ENCODE measurements around the gene FNIP1. TPM values are rescaled to one million over a fixed set of nuclear protein-coding genes. Genes with fewer than 3 reads are reported as not detected.

FNIP1 gene
- total and polyA plus RNA-seq, 2 of the 8 experiments (the other 6 are each of a cell fraction or from before 2014, with no cell fraction given): 3.5 to 17.3 TPM

DNA sequence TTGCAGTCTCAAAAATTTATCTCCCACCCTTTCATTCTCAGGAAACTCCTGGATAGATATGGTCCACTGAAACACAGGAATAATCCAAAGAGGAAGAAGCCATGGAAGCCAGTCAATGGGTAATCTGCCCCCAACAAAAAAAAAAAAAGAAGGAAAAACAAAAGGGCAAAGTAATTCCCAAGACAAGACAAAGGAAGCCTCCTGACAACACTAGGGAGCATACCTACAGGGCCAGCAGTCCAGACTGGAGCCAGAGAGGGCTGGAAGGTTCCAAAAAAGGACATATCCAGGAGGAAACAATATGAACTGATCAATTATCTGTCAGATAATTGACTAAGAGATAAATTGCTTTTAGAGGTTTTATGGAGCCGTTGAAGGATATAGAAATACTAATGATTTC, 12.9 kb downstream of the FNIP1 start:
- no peak overlapping the region for H2AFZ ChIP-seq (ENCODE audit: low read length)
- POLR2A ChIA-PET (ENCODE audit: partially characterized antibody): interaction anchor here (0.7 kb wide), 1 partner anchor 13 kb away, joined by 3 read pairs; the partner anchor contains the start of gene FNIP1

More for the DNA sequence above, 12.9 kb downstream of the FNIP1 start:
- Histone ChIP-seq H3K9ac (replicated peaks in 1 of 4; ENCODE audit: extremely low read depth in 1 of 4, low read depth in 3 of 4, low read length in 3 of 4) (no peak overlapping the region), H3K4me3 (ENCODE audit: extremely low read depth in 1 of 4, insufficient read depth in 2 of 4, low read depth in 3 of 4, low read length in 4 of 4) (no peak overlapping the region), H3K23ac (ENCODE audit: insufficient read length) (no peak overlapping the region), H4K91ac (replicated peaks; ENCODE audit: insufficient read length, low read length) (no peak overlapping the region), H2BK15ac (ENCODE audit: low read length) (no peak overlapping the region), H3K23me2 (ENCODE audit: low read depth, low read length) (no peaks in the 10 kb centered on the region), H3K79me1 (ENCODE audit: low read depth, low read length) (peaks cover 3% of the 10 kb centered on the region; the same call in 1 of the 2 replicates), H3K9me3 (ENCODE audit: insufficient read depth in 2 of 2, low read depth in 1 of 2, low read length in 1 of 2) (no peaks in the 10 kb centered on the region), H2BK20ac (ENCODE audit: low read length) (no peak overlapping the region), H3K4me2 (ENCODE audit: insufficient read depth in 1 of 2, low read depth in 2 of 2, low read length in 2 of 2) (no peak overlapping the region), H2BK120ac (replicated peaks; ENCODE audit: low read depth, low read length) (no peak overlapping the region), H2BK5ac (ENCODE audit: low read depth, low read length) (no peak overlapping the region), H3K4ac (replicated peaks; ENCODE audit: insufficient read length, low read depth, low read length) (no peak overlapping the region), H3K27me3 (replicated peaks in 1 of 4; ENCODE audit: control insufficient read depth in 3 of 4, extremely low read depth in 1 of 4, insufficient read depth in 3 of 4, low read length in 3 of 4) (no peaks in the 10 kb centered on the region), H3K56ac (replicated peaks; ENCODE audit: insufficient read length, low read depth, low read length) (no peak overlapping the region), H2AK5ac (ENCODE audit: low read depth, low read length) (no peak overlapping the region), H3K36me3 (ENCODE audit: control insufficient read depth in 2 of 4, insufficient read depth in 4 of 4, low read length in 3 of 4) (no peaks in the 10 kb centered on the region), H2BK12ac (ENCODE audit: low read depth, low read length) (no peak overlapping the region), H3K79me2 (ENCODE audit: control insufficient read depth in 1 of 2, insufficient read depth in 2 of 2, low read length in 2 of 2) (peaks cover 0 to 80% of the 10 kb centered on the region in 2 experiments; a peak in 3 of 4 replicates), H3K27ac (ENCODE audit: low read depth, low read length) (no peak overlapping the region), H3K4me1 (replicated peaks in 1 of 4; ENCODE audit: control insufficient read depth in 3 of 4, insufficient read depth in 4 of 4, low read length in 3 of 4) (0 out of 7 replicates have a peak, but pooled peaks cover 0 to 2% (median 0%) of the 10 kb centered on the region in 4 experiments), H3K14ac (ENCODE audit: insufficient read length) (no peak overlapping the region), H3K18ac (ENCODE audit: extremely low read depth, low read length) (no peak overlapping the region), H4K20me1 (replicated peaks in 1 of 2; ENCODE audit: control insufficient read depth in 1 of 2, insufficient read depth in 2 of 2, low read length in 2 of 2) (peaks cover 6 to 10% of the 10 kb centered on the region in 2 experiments), H4K8ac (ENCODE audit: extremely low read depth, insufficient read depth, low read length) (no peak overlapping the region), H4K5ac (ENCODE audit: insufficient read length, low read depth, low read length) (no peak overlapping the region)
- DNase-seq (ENCODE audit: low read depth in 1 of 2, low spot score in 2 of 2) (no peak), FAIRE-seq (no peak)
- no peak for TF ChIP-seq TCF12 (IDR thresholded peaks at IDR 0.05; ENCODE audit: low read depth, low read length)
- TF ChIP-seq JUN (IDR thresholded peaks at IDR 0.05; ENCODE audit: low read depth, low read length): no peak
- no peak for TF ChIP-seq KDM5A (IDR thresholded peaks at IDR 0.05; ENCODE audit: low read length)
- TF ChIP-seq TAF1 (IDR thresholded peaks at IDR 0.05; ENCODE audit: low read depth, low read length): no peak
- TF ChIP-seq SAP30 (IDR thresholded peaks at IDR 0.05; ENCODE audit: insufficient read depth, insufficient replicate concordance, low read length): no peak
- no peak for TF ChIP-seq BCL11A (IDR thresholded peaks at IDR 0.05; ENCODE audit: low read depth in 2 of 2, low read length in 2 of 2)
- no peak for TF ChIP-seq CBX8 (IDR thresholded peaks at IDR 0.05; ENCODE audit: borderline replicate concordance, low read depth, low read length)
- no peak for TF ChIP-seq GTF2F1 (IDR thresholded peaks at IDR 0.05; ENCODE audit: borderline replicate concordance, low read depth, low read length)
- no peak for TF ChIP-seq HDAC6 (IDR thresholded peaks at IDR 0.05; ENCODE audit: low read depth, low read length)
- CTCF ChIA-PET (ENCODE audit: partially characterized antibody): interaction anchor here (0.9 to 1.4 kb wide), 2 partner anchors 13 to 196 kb away, joined by 3 to 4 read pairs; partner anchors contain the start of gene FNIP1
- 56% methylated on average over 1 of the region's 1 CpG; no CpG with 5 or more reads in 1 of the 2 experiments for WGBS, 2 experiments (ENCODE audit: extremely low coverage in 1 of 2, insufficient coverage in 1 of 2, insufficient read length in 1 of 2, insufficient replicate concordance in 2 of 2, low coverage in 1 of 2, low lambda C conversion rate in 2 of 2, missing lambda C conversion rate in 1 of 2)
